IMR-90 (cell line): ENCODE measurements around the gene LAMC3. TPM values are rescaled to one million over a fixed set of nuclear protein-coding genes. Genes with fewer than 3 reads are reported as not detected.

ENCODE experiments used
- ATAC-seq: fragments of 200-7000 bp; cut with Tn5 transposase; 2 replicates; pipeline ENCODE4 v1.9.1; 2020; ENCODE audit warnings: low read depth, mild to moderate bottlenecking, moderate library complexity
- BruUV-seq: library from RNA; stranded (reverse); fragments of 400-500 nt; replicated peaks from 2 replicates; lab custom pipeline; 2021; lab: Mats Ljungman, UMichigan
- CTCF ChIA-PET: fragments of 300-600 bp; formaldehyde crosslinking; extraction: SDS; loops from one replicate; lab custom pipeline; 2021; ENCODE audit warnings: antibody characterized with exemption; lab: Yijun Ruan, JAX
- POLR2A ChIA-PET: fragments of 300-600 bp; sonication (Branson Sonifier 250); formaldehyde crosslinking; loops from one replicate; lab custom pipeline; 2022; ENCODE audit warnings: antibody characterized with exemption; ENCODE audit not compliant: unreplicated experiment; lab: Charles Lee
- DNase-seq: peaks from one replicate; pipeline ENCODE4 v3.0.0; 2013
- H2AFZ ChIP-seq: replicated peaks from 2 replicates; pipeline ENCODE3; 2013; ENCODE audit warnings: low read length, mild to moderate bottlenecking; ENCODE audit not compliant: poor library complexity
- H2AK5ac ChIP-seq: 2 replicates; pipeline ENCODE4 v1.6.1; 2013; ENCODE audit warnings: low read depth, low read length, inconsistent platforms
- H2AK9ac ChIP-seq: replicated peaks from 2 replicates; pipeline ENCODE3; 2013; ENCODE audit warnings: mild to moderate bottlenecking, low read depth, low read length, moderate library complexity; ENCODE audit not compliant: poor library complexity
- H2BK120ac ChIP-seq: 2 replicates; pipeline ENCODE4 v1.6.1; 2013; ENCODE audit warnings: low read depth, low read length, inconsistent platforms
- H2BK15ac ChIP-seq: 3 replicates; pipeline ENCODE4 v1.6.1; 2013; ENCODE audit warnings: low read depth, low read length, inconsistent platforms
- H2BK20ac ChIP-seq: 2 replicates; pipeline ENCODE4 v1.6.1; 2013; ENCODE audit warnings: low read depth, mild to moderate bottlenecking, inconsistent platforms, low read length, moderate library complexity
- H2BK5ac ChIP-seq: 2 replicates; pipeline ENCODE4 v1.6.1; 2013; ENCODE audit warnings: mild to moderate bottlenecking, low read depth, low read length, inconsistent platforms; ENCODE audit not compliant: poor library complexity, severe bottlenecking
- H3K14ac ChIP-seq: replicated peaks from 2 replicates; pipeline ENCODE4 v1.6.1; 2013; ENCODE audit warnings: low read depth, low read length, inconsistent platforms
- H3K18ac ChIP-seq: 2 replicates; pipeline ENCODE4 v1.6.1; 2013; ENCODE audit warnings: low read depth, low read length, control low read depth
- H3K23ac ChIP-seq: 2 replicates; pipeline ENCODE4 v1.6.1; 2013; ENCODE audit warnings: low read depth, low read length, inconsistent platforms
- H3K27ac ChIP-seq: 2 replicates; pipeline ENCODE4 v1.5.1; 2013; ENCODE audit warnings: mild to moderate bottlenecking, control low read depth, low read length; ENCODE audit not compliant: insufficient read depth
- H3K27me3 ChIP-seq: 2 replicates; pipeline ENCODE4 v1.6.1; 2013; ENCODE audit warnings: low read length; ENCODE audit not compliant: control insufficient read depth, insufficient read depth
- H3K36me3 ChIP-seq: 2 replicates; pipeline ENCODE4 v1.6.1; 2013; ENCODE audit warnings: low read length, mixed read lengths; ENCODE audit not compliant: control insufficient read depth, insufficient read depth
- H3K4ac ChIP-seq: 2 replicates; pipeline ENCODE4 v1.6.1; 2013; ENCODE audit warnings: low read depth, low read length, inconsistent platforms
- H3K4me1 ChIP-seq: 2 replicates; pipeline ENCODE4 v1.6.1; 2013; ENCODE audit warnings: low read length, mixed read lengths; ENCODE audit not compliant: control insufficient read depth, insufficient read depth
- H3K4me2 ChIP-seq: 2 replicates; pipeline ENCODE4 v1.6.1; 2013; ENCODE audit warnings: low read depth, mild to moderate bottlenecking, control low read depth, low read length, moderate library complexity
- H3K4me3 ChIP-seq: 2 replicates; pipeline ENCODE4 v1.5.1; 2013; ENCODE audit warnings: low read depth, mild to moderate bottlenecking, control low read depth, low read length, moderate library complexity; ENCODE audit not compliant: insufficient read depth
- H3K56ac ChIP-seq: 2 replicates; pipeline ENCODE4 v1.6.1; 2013; ENCODE audit warnings: low read length, inconsistent platforms; ENCODE audit not compliant: insufficient read depth; ENCODE audit errors: extremely low read depth
- H3K79me1 ChIP-seq, 2 experiments: 2 replicates each; pipeline ENCODE4 v1.6.1; 2013; ENCODE audit warnings: low read length in 2 of 2, inconsistent platforms in 1 of 2, low read depth in 1 of 2
- H3K9ac ChIP-seq: 2 replicates; pipeline ENCODE4 v1.6.1; 2013; ENCODE audit warnings: low read depth, low read length, control low read depth
- H3K9me1 ChIP-seq: 2 replicates; pipeline ENCODE4 v1.6.1; 2013; ENCODE audit warnings: low read length, inconsistent platforms; ENCODE audit not compliant: insufficient read depth
- H3K9me3 ChIP-seq: 2 replicates; pipeline ENCODE4 v1.6.1; 2013; ENCODE audit warnings: low read length; ENCODE audit not compliant: control insufficient read depth, insufficient read depth
- H4K20me1 ChIP-seq: 2 replicates; pipeline ENCODE4 v1.6.1; 2013; ENCODE audit warnings: low read length, inconsistent platforms; ENCODE audit not compliant: insufficient read depth
- H4K5ac ChIP-seq: 2 replicates; pipeline ENCODE4 v1.6.1; 2013; ENCODE audit warnings: mild to moderate bottlenecking, low read depth, low read length, control low read depth
- H4K8ac ChIP-seq, 2 experiments: 2 replicates each; pipeline ENCODE4 v1.6.1; 2013; ENCODE audit warnings: low read depth in 2 of 2, low read length in 2 of 2, control low read depth in 1 of 2, inconsistent platforms in 1 of 2
- H4K91ac ChIP-seq: 2 replicates; pipeline ENCODE4 v1.6.1; 2013; ENCODE audit warnings: low read depth, low read length, inconsistent platforms; ENCODE audit not compliant: insufficient read depth
- CEBPB ChIP-seq: IDR thresholded peaks from 2 replicates; pipeline ENCODE4 v1.6.1; 2012; ENCODE audit warnings: low read depth, low read length, improper control_type of control experiment
- CHD1 ChIP-seq: IDR thresholded peaks from 2 replicates; pipeline ENCODE4 v1.6.1; 2012; ENCODE audit warnings: low read depth, low read length, improper control_type of control experiment
- ELK1 ChIP-seq: fragments of 150-350 bp; IDR thresholded peaks from 2 replicates; pipeline ENCODE4 v1.6.1; 2016; ENCODE audit warnings: low read depth, mild to moderate bottlenecking, low read length, moderate library complexity, borderline replicate concordance
- MAZ ChIP-seq: IDR thresholded peaks from 2 replicates; pipeline ENCODE4 v1.6.1; 2012; ENCODE audit warnings: low read depth, mild to moderate bottlenecking, low read length, improper control_type of control experiment, moderate library complexity, borderline replicate concordance
- RAD21 ChIP-seq: IDR thresholded peaks from 2 replicates; pipeline ENCODE4 v1.6.1; 2012; ENCODE audit warnings: low read length, improper control_type of control experiment
- RFX5 ChIP-seq: IDR thresholded peaks from 2 replicates; pipeline ENCODE4 v1.8.0; 2012; ENCODE audit warnings: low read depth, mild to moderate bottlenecking, low read length, moderate library complexity
- USF2 ChIP-seq: fragments of 150-350 bp; IDR thresholded peaks from 2 replicates; pipeline ENCODE4 v1.6.1; 2017; ENCODE audit warnings: mild to moderate bottlenecking, antibody characterized with exemption, low read length, low read depth
- whole genome bisulfite sequencing, 2 experiments: methylation state at CpG; one replicate each; pipeline versions ENCODE4 v1.1.5 to v1.1.7; 2013; ENCODE audit warnings: missing lambda C conversion rate in 2 of 2; ENCODE audit not compliant: insufficient read length in 1 of 2; ENCODE audit errors: extremely low coverage in 2 of 2; 5-methylcytosine and 5-hydroxymethylcytosine counted together
- dilution Hi-C: fragments of 300-500 bp; cut with HindIII; formaldehyde crosslinking; loops from one replicate; pipeline ENCODE4 v1.14.3; 2018; ENCODE audit warnings: low sequenced_read_pairs; ENCODE audit not compliant: unreplicated experiment
- in situ Hi-C: fragments of 300-500 bp; cut with MboI; formaldehyde crosslinking; loops from 3 replicates; pipeline ENCODE4 v1.14.3; 2019; ENCODE audit warnings: low sequenced_read_pairs, inconsistent platforms, mixed read lengths
- intact Hi-C: fragments of 100-400 bp; cut with micrococcal nuclease; formaldehyde crosslinking; loops from 2 replicates; pipeline ENCODE4 v1.10.0; 2022
- polyA plus RNA-seq, 3 experiments: library from polyadenylated mRNA; depleted of rRNA; stranded (reverse); fragments of >200 nt; gene quantifications; 2 replicates each; pipeline ENCODE4 v1.2.3, GENCODE V29; 2012; ENCODE audit warnings: low replicate concordance in 1 of 3
- total RNA-seq: library from RNA; depleted of rRNA; stranded (reverse); fragments of >200 nt; gene quantifications from 2 replicates; pipeline ENCODE4 v1.2.3, GENCODE V29; 2012

LAMC3 gene
- total and polyA plus RNA-seq, 2 of the 4 experiments (the other 2 are of a cell fraction): not detected

GRCh38 chr9:131010482-131011273 is 1.7 kb downstream of the LAMC3 start (continued):
- TF ChIP-seq ELK1: no peak

GRCh38 chr9:131011274-131012022 is 2.5 kb downstream of the LAMC3 start:
- Histone ChIP-seq H3K23ac (no peak overlapping the region), H2AK9ac (no peak overlapping the region), H2BK20ac (no peak overlapping the region), H3K9me3 (no peaks in the 10 kb centered on the region; the same call in 1 of the 2 replicates), H4K20me1 (no peaks in the 10 kb centered on the region), H4K8ac (no peak overlapping the region), H2BK5ac (no peak overlapping the region), H3K4me1 (no peaks in the 10 kb centered on the region; the same call in 1 of the 2 replicates), H4K91ac (no peak overlapping the region), H3K56ac (no peak overlapping the region), H2BK15ac (no peak overlapping the region), H3K27ac (no peak overlapping the region), H3K4me3 (no peak overlapping the region), H3K36me3 (no peaks in the 10 kb centered on the region), H4K5ac (no peak overlapping the region), H3K9ac (no peak overlapping the region), H3K4ac (no peak overlapping the region), H3K18ac (no peak overlapping the region), H3K9me1 (no peaks in the 10 kb centered on the region), H2AFZ (no peak overlapping the region), H2AK5ac (no peak overlapping the region), H3K14ac (no peak overlapping the region), H3K27me3 (peaks cover 70% of the 10 kb centered on the region), H3K79me1 (no peaks in the 10 kb centered on the region), H2BK120ac (no peak overlapping the region), H3K4me2 (no peak overlapping the region)
- ChIA-PET CTCF (interaction anchor here (0.6 to 2.1 kb wide), 3 partner anchors 12 to 285 kb away, joined by 3 to 7 read pairs (median 3); no protein-coding TSS in a partner anchor), POLR2A (no interaction called here)
- no TSS peak for BruUV-seq
- no peak for ATAC-seq
- intact Hi-C loops (no loop called here), dilution Hi-C loops (no loop called here), in situ Hi-C loops (no loop called here)
- DNase-seq: no peak
- TF ChIP-seq USF2 (no peak), CHD1 (no peak), RAD21 (no peak), CEBPB (no peak), RFX5 (no peak), MAZ (no peak)
- 33% methylated on average over 1 of the region's 8 CpGs; no CpG with 5 or more reads in 1 of the 2 experiments for WGBS, 2 experiments
